ENCODE results near the gene PRDM2.

Gene PRDM2

GRCh38 chr1:13775916-13776315, 75.9 kb downstream of the PRDM2 start:
- ChIA-PET CTCF (no interaction called here), POLR2A (no interaction called here)
- no peaks in the 10 kb centered on the region for H3K27me3 ChIP-seq (replicated peaks in 2 of 5; ENCODE audit: control insufficient read depth in 4 of 5, insufficient read depth in 5 of 5, low read length in 4 of 5)
- H3K27ac ChIP-seq (ENCODE audit: insufficient read depth in 1 of 2, low read depth in 1 of 2, low read length in 2 of 2, poor library complexity in 1 of 2, severe bottlenecking in 2 of 2): no peak overlapping the region
- H3K36me3 ChIP-seq (ENCODE audit: control insufficient read depth in 4 of 4, insufficient read depth in 4 of 4, low read length in 3 of 4): peaks cover 16 to 73% (median 56%) of the 10 kb centered on the region in 4 experiments
- H3K4me3 ChIP-seq (ENCODE audit: control insufficient read depth in 1 of 7, extremely low read depth in 1 of 7, insufficient read depth in 4 of 7, low read depth in 2 of 7, low read length in 6 of 7): no peak overlapping the region
- no peak for DNase-seq
- H3K9me3 ChIP-seq (ENCODE audit: control extremely low read depth in 1 of 5, control insufficient read depth in 4 of 5, insufficient read depth in 2 of 5, low read depth in 1 of 5, low read length in 4 of 5): no peaks in the 10 kb centered on the region
- no peaks in the 10 kb centered on the region for H3K4me1 ChIP-seq (ENCODE audit: control extremely low read depth in 1 of 4, control insufficient read depth in 4 of 4, insufficient read depth in 4 of 4, low read length in 3 of 4)
- WGBS (ENCODE audit: insufficient coverage): 100% methylated on average over 1 of the region's 3 CpGs

DNA sequence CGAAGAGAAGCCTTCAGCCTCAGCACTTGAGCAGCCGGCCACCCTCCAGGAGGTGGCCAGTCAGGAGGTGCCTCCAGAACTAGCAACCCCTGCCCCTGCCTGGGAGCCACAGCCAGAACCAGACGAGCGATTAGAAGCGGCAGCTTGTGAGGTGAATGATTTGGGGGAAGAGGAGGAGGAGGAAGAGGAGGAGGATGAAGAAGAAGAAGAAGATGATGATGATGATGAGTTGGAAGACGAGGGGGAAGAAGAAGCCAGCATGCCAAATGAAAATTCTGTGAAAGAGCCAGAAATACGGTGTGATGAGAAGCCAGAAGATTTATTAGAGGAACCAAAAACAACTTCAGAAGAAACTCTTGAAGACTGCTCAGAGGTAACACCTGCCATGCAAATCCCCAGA, 78.4 kb downstream of the PRDM2 start:
- POLR2A ChIA-PET: no interaction called here
- CTCF ChIA-PET: interaction anchor here (1.7 kb wide), 1 partner anchor 11 kb away, joined by 4 read pairs; no protein-coding TSS in a partner anchor
- H3K36me3 ChIP-seq (ENCODE audit: control insufficient read depth in 4 of 4, insufficient read depth in 4 of 4, low read length in 3 of 4): peaks cover 22 to 93% (median 69%) of the 10 kb centered on the region in 4 experiments

DNA sequence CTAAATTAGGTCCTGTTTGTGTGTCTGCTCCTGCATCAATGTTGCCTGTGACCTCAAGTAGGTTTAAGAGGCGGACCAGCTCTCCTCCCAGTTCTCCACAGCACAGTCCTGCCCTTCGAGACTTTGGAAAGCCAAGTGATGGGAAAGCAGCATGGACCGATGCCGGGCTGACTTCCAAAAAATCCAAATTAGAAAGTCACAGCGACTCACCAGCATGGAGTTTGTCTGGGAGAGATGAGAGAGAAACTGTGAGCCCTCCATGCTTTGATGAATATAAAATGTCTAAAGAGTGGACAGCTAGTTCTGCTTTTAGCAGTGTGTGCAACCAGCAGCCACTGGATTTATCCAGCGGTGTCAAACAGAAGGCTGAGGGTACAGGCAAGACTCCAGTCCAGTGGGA, 79.9 kb downstream of the PRDM2 start:
- Histone ChIP-seq H3K27me3 (replicated peaks in 2 of 5; ENCODE audit: control insufficient read depth in 4 of 5, insufficient read depth in 5 of 5, low read length in 4 of 5) (no peaks in the 10 kb centered on the region), H3K4me3 (ENCODE audit: control insufficient read depth in 1 of 7, extremely low read depth in 1 of 7, insufficient read depth in 4 of 7, low read depth in 2 of 7, low read length in 6 of 7) (no peak overlapping the region), H3K9me3 (ENCODE audit: control extremely low read depth in 1 of 5, control insufficient read depth in 4 of 5, insufficient read depth in 2 of 5, low read depth in 1 of 5, low read length in 4 of 5) (no peaks in the 10 kb centered on the region), H3K27ac (ENCODE audit: insufficient read depth in 1 of 2, low read depth in 1 of 2, low read length in 2 of 2, poor library complexity in 1 of 2, severe bottlenecking in 2 of 2) (no peak overlapping the region), H3K4me1 (ENCODE audit: control extremely low read depth in 1 of 4, control insufficient read depth in 4 of 4, insufficient read depth in 4 of 4, low read length in 3 of 4) (no peaks in the 10 kb centered on the region), H3K36me3 (ENCODE audit: control insufficient read depth in 4 of 4, insufficient read depth in 4 of 4, low read length in 3 of 4) (peaks cover 22 to 99% (median 70%) of the 10 kb centered on the region in 4 experiments)
- CTCF ChIA-PET: no interaction called here
- WGBS (ENCODE audit: insufficient coverage): 100% methylated on average over 5 of the region's 6 CpGs
- POLR2A ChIA-PET: no interaction called here
- DNase-seq: no peak

More for the DNA sequence above, 78.4 kb downstream of the PRDM2 start:
- DNase-seq: no peak
- H3K9me3 ChIP-seq (ENCODE audit: control extremely low read depth in 1 of 5, control insufficient read depth in 4 of 5, insufficient read depth in 2 of 5, low read depth in 1 of 5, low read length in 4 of 5): no peaks in the 10 kb centered on the region
- no peak overlapping the region for H3K4me3 ChIP-seq (ENCODE audit: control insufficient read depth in 1 of 7, extremely low read depth in 1 of 7, insufficient read depth in 4 of 7, low read depth in 2 of 7, low read length in 6 of 7)
- no peak overlapping the region for H3K27ac ChIP-seq (ENCODE audit: insufficient read depth in 1 of 2, low read depth in 1 of 2, low read length in 2 of 2, poor library complexity in 1 of 2, severe bottlenecking in 2 of 2)
- WGBS (ENCODE audit: insufficient coverage): 100% methylated on average over 5 of the region's 7 CpGs
- H3K4me1 ChIP-seq (ENCODE audit: control extremely low read depth in 1 of 4, control insufficient read depth in 4 of 4, insufficient read depth in 4 of 4, low read length in 3 of 4): no peaks in the 10 kb centered on the region
- no peaks in the 10 kb centered on the region for H3K27me3 ChIP-seq (replicated peaks in 2 of 5; ENCODE audit: control insufficient read depth in 4 of 5, insufficient read depth in 5 of 5, low read length in 4 of 5)

DNA sequence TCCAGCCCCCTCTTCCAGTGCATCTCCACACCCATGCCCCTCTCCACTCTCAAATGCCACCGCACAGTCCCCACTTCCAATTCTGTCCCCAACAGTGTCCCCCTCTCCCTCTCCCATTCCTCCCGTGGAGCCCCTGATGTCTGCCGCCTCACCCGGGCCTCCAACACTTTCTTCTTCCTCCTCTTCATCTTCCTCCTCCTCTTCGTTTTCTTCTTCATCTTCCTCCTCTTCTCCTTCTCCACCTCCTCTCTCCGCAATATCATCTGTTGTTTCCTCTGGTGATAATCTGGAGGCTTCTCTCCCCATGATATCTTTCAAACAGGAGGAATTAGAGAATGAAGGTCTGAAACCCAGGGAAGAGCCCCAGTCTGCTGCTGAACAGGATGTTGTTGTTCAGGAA, 80.8 kb downstream of the PRDM2 start:
- Histone ChIP-seq H3K36me3 (ENCODE audit: control insufficient read depth in 4 of 4, insufficient read depth in 4 of 4, low read length in 3 of 4) (peaks cover 22 to 96% (median 69%) of the 10 kb centered on the region in 4 experiments), H3K4me1 (ENCODE audit: control extremely low read depth in 1 of 4, control insufficient read depth in 4 of 4, insufficient read depth in 4 of 4, low read length in 3 of 4) (no peaks in the 10 kb centered on the region), H3K4me3 (ENCODE audit: control insufficient read depth in 1 of 7, extremely low read depth in 1 of 7, insufficient read depth in 4 of 7, low read depth in 2 of 7, low read length in 6 of 7) (no peak overlapping the region), H3K9me3 (ENCODE audit: control extremely low read depth in 1 of 5, control insufficient read depth in 4 of 5, insufficient read depth in 2 of 5, low read depth in 1 of 5, low read length in 4 of 5) (no peaks in the 10 kb centered on the region), H3K27ac (ENCODE audit: insufficient read depth in 1 of 2, low read depth in 1 of 2, low read length in 2 of 2, poor library complexity in 1 of 2, severe bottlenecking in 2 of 2) (no peak overlapping the region), H3K27me3 (replicated peaks in 2 of 5; ENCODE audit: control insufficient read depth in 4 of 5, insufficient read depth in 5 of 5, low read length in 4 of 5) (no peaks in the 10 kb centered on the region)
- DNase-seq: no peak
- 92% methylated on average over 6 of the region's 6 CpGs for WGBS (ENCODE audit: insufficient coverage)
- POLR2A ChIA-PET: no interaction called here
- CTCF ChIA-PET: no interaction called here

GRCh38 chr1:13781228-13781627, 81.2 kb downstream of the PRDM2 start:
- no peak for DNase-seq
- no peaks in the 10 kb centered on the region for H3K27me3 ChIP-seq (replicated peaks in 2 of 5; ENCODE audit: control insufficient read depth in 4 of 5, insufficient read depth in 5 of 5, low read length in 4 of 5)
- no peak overlapping the region for H3K4me3 ChIP-seq (ENCODE audit: control insufficient read depth in 1 of 7, extremely low read depth in 1 of 7, insufficient read depth in 4 of 7, low read depth in 2 of 7, low read length in 6 of 7)
- CTCF ChIA-PET: interaction anchor here (1.5 kb wide), 1 partner anchor 55 kb away, joined by 3 read pairs; no protein-coding TSS in a partner anchor
- H3K36me3 ChIP-seq (ENCODE audit: control insufficient read depth in 4 of 4, insufficient read depth in 4 of 4, low read length in 3 of 4): peaks cover 19 to 95% (median 65%) of the 10 kb centered on the region in 4 experiments
- H3K27ac ChIP-seq (ENCODE audit: insufficient read depth in 1 of 2, low read depth in 1 of 2, low read length in 2 of 2, poor library complexity in 1 of 2, severe bottlenecking in 2 of 2): no peak overlapping the region
- WGBS (ENCODE audit: insufficient coverage): 98% methylated on average over 5 of the region's 6 CpGs
- POLR2A ChIA-PET: no interaction called here
- no peaks in the 10 kb centered on the region for H3K4me1 ChIP-seq (ENCODE audit: control extremely low read depth in 1 of 4, control insufficient read depth in 4 of 4, insufficient read depth in 4 of 4, low read length in 3 of 4)
- H3K9me3 ChIP-seq (ENCODE audit: control extremely low read depth in 1 of 5, control insufficient read depth in 4 of 5, insufficient read depth in 2 of 5, low read depth in 1 of 5, low read length in 4 of 5): no peaks in the 10 kb centered on the region

GRCh38 chr1:13781907-13782633, 82.1 kb downstream of the PRDM2 start:
- no peak overlapping the region for H3K4me3 ChIP-seq (ENCODE audit: control insufficient read depth in 1 of 7, extremely low read depth in 1 of 7, insufficient read depth in 4 of 7, low read depth in 2 of 7, low read length in 6 of 7)

GRCh38 chr1:13782634-13783360, 82.8 kb downstream of the PRDM2 start:
- WGBS (ENCODE audit: insufficient coverage): 100% methylated on average over 9 of the region's 12 CpGs
- Histone ChIP-seq H3K27ac (ENCODE audit: insufficient read depth in 1 of 2, low read depth in 1 of 2, low read length in 2 of 2, poor library complexity in 1 of 2, severe bottlenecking in 2 of 2) (no peak overlapping the region), H3K4me1 (ENCODE audit: control extremely low read depth in 1 of 4, control insufficient read depth in 4 of 4, insufficient read depth in 4 of 4, low read length in 3 of 4) (no peaks in the 10 kb centered on the region), H3K36me3 (ENCODE audit: control insufficient read depth in 4 of 4, insufficient read depth in 4 of 4, low read length in 3 of 4) (peaks cover 14 to 89% (median 56%) of the 10 kb centered on the region in 4 experiments), H3K4me3 (ENCODE audit: control insufficient read depth in 1 of 7, extremely low read depth in 1 of 7, insufficient read depth in 4 of 7, low read depth in 2 of 7, low read length in 6 of 7) (no peak overlapping the region), H3K9me3 (ENCODE audit: control extremely low read depth in 1 of 5, control insufficient read depth in 4 of 5, insufficient read depth in 2 of 5, low read depth in 1 of 5, low read length in 4 of 5) (no peaks in the 10 kb centered on the region), H3K27me3 (replicated peaks in 2 of 5; ENCODE audit: control insufficient read depth in 4 of 5, insufficient read depth in 5 of 5, low read length in 4 of 5) (no peaks in the 10 kb centered on the region)
- ChIA-PET CTCF (interaction anchor here (1.2 to 1.5 kb wide), 3 partner anchors 9 to 57 kb away, joined by 3 to 4 read pairs (median 3); no protein-coding TSS in a partner anchor), POLR2A (no interaction called here)
- no peak for DNase-seq

More at GRCh38 chr1:13781907-13782633, 82.1 kb downstream of the PRDM2 start:
- CTCF ChIA-PET: interaction anchor here (0.7 to 1.5 kb wide), 2 partner anchors 24 to 55 kb away, joined by 3 read pairs; no protein-coding TSS in a partner anchor
- POLR2A ChIA-PET: no interaction called here
- H3K4me1 ChIP-seq (ENCODE audit: control extremely low read depth in 1 of 4, control insufficient read depth in 4 of 4, insufficient read depth in 4 of 4, low read length in 3 of 4): no peaks in the 10 kb centered on the region
- WGBS (ENCODE audit: insufficient coverage): 96% methylated on average over 18 of the region's 20 CpGs
- no peaks in the 10 kb centered on the region for H3K9me3 ChIP-seq (ENCODE audit: control extremely low read depth in 1 of 5, control insufficient read depth in 4 of 5, insufficient read depth in 2 of 5, low read depth in 1 of 5, low read length in 4 of 5)
- no peaks in the 10 kb centered on the region for H3K27me3 ChIP-seq (replicated peaks in 2 of 5; ENCODE audit: control insufficient read depth in 4 of 5, insufficient read depth in 5 of 5, low read length in 4 of 5)
- DNase-seq: no peak
- H3K27ac ChIP-seq (ENCODE audit: insufficient read depth in 1 of 2, low read depth in 1 of 2, low read length in 2 of 2, poor library complexity in 1 of 2, severe bottlenecking in 2 of 2): no peak overlapping the region
- H3K36me3 ChIP-seq (ENCODE audit: control insufficient read depth in 4 of 4, insufficient read depth in 4 of 4, low read length in 3 of 4): peaks cover 14 to 95% (median 60%) of the 10 kb centered on the region in 4 experiments
